ENCODE results near the gene ACTR3.

The ACTR3 gene

GRCh38 chr2:113876503-113877387, 13.1 kb upstream of the ACTR3 start:
- peak; percentile 91 for DNase-seq

DNA sequence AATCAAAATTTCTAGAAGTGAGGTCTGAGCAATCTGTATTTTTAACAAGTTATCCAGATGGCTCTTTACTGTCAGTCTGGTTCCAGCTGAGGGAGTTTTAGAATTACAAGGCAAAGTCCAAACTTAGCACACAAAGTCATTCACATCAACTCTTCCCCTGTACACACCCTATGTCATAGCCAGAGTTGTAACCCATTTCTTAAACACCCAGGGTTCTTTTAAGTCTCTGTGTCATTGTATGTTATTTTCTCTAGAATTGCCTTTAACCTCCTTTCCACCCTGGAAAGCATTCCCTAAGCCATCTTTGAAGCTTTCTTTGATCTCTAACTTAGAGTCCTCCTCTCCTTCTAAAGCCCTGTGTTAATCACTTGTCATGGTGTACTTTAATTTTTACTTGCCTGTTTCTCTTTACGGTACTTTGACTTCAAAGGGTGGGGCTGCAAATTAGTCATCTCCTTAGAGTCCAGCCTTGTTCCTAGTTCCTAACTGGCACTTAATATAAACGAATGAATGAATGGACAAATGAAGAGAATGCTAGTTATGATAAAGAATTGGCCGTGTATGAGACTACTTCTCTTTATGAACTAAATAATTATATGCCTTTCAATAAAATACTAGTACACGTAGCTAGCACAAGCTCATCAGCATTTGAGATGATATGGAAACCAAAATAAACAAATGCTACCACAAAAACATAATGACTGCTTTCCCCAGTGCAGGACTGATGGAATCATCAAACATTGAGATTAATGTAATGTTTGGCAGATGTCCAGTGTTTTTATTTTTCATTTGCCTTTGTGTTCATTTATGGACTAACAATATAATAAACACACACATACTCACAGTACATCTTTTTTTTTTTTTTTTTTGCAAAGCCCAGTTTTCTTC, 11.9 kb upstream of the ACTR3 start:
- DNase-seq = no peak

DNA sequence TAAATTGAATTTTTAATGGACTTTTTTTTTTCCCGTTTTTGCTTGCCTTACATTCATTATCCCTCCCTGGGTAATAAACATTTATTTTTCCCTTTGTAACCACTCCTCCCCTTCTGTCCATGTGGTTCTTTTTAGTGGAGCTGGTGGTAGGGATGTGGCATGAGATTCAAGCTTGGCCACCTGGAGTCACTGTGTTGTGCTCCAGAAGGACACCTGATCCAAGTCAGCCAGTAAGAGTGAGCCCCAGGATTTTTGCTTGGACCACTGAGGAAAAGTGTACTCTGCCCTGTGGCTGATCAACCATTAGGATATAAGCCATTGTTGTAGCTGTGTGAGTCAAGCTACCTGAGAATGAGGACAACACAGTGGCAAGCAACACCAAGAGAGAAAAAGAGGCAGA, 11.1 kb upstream of the ACTR3 start:
- no peak for DNase-seq

- no peak for DNase-seq
Observed at GRCh38 chr2:113879457-113879856, 10.4 kb upstream of the ACTR3 start.

DNA sequence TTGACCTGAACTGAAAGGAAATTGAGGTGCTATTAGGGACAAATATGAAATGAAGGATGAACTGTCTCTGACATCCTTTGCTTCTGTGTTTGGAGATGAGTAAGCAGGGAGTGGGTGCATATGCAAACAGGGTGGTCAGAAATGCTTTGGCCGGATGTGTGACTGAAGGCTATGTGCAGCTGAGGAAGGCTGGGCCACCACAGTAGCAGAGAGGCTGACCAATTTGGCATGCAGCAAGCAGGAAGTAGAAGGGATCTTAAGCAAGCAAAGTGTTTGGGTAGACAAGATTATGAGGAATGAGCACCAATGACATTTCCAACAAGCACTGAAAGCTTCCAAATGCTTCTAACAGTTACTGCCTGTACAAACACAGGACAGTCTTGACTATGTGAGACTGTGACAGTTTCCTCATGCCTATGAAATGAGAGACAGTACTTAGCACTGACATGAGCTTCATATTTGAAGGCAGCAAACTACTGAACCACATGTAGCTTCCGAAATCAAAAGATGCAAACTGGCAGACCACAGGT, 3.3 kb upstream of the ACTR3 start:
- peak; percentile 52 for DNase-seq

- no peak for DNase-seq
Observed at GRCh38 chr2:113887009-113887792, 2.7 kb upstream of the ACTR3 start.

DNA sequence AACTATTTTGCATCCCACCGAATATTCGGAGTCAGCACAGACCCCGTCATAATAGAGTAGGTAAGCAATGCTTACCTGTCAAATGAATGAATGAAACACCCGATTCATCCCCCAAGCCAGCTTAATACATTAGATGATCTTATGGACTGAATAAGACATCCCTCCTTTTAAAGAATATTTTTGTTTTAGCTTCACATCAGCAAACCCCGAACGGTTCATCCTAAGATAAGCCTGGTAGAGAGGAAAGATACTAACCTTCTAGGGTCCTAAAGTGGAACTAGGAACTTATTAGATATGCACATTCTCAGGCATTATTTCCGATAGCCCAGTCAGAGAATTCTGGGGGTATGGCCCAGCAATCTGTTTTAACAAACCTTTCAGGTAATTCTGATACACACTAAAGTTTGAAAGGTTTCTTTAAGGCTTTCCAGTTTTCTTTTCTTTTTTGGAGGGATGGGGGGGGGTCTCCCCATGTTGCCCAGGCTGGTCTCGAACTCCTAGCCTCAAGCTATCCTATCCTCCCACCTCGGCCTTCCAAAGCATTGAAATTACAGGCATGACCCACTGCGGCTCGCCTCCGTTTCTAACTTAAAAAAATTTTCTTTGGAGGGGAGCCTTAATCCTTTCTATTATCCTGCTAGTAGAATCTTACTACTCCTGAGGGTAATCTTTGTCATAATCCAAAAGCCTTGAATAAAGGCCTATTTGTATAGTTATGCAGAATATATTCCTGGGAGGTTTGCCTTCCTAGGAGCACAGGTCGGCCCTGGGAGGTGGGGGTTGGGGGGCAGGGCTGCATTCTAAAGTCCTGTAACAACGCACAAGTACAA, 1.0 kb upstream of the ACTR3 start:
- no peak for DNase-seq

DNA sequence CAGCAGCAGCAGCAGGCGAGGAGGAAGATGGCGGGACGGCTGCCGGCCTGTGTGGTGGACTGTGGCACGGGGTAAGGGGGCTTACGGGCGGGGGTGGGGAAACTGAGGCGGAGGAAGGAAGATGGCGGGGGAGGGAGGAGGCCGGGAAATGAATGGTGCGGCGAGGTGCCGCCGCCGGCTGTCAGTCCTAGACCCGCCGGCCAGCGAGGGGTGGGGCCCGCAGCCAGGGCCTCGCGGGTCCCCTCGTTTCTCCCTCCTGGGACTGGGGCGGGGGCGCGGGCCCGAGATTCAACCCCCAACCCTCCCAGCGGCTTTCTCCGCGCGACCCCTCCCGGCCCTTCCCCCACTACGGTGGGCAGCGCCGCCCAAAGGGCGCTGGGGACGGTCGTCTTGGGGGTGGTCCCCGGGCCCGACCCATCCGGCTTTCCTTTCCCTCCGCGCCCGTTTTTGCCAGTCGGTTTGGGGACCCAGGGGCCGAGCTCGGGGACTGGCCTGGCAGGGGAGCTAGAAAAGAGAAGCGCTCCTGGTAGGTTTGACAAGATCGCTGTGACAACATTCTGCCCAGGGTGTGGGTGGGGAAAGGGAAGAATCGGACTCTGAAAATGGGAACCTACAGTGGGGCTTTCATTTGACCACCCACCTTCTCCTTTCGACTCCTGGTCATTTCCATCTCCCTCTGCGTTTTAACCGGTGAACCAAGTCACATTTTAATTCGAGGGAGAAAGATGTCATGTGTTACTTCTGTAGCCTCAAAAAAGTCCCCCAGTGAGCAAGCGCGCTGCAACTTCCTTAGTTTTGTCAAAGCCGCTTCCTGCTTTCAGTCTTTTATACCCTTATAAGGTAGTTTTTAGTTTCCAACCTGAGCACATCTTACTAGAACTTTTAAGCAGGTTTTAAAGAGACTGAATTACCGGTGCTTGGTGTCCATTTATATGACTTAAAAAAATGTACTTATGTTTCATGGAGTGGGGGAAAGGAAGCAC, 655 bp downstream of the ACTR3 start:
- DNase-seq = peak; percentile 80

- no peak for DNase-seq
Observed at GRCh38 chr2:113891265-113891959, 1.5 kb downstream of the ACTR3 start.

DNA sequence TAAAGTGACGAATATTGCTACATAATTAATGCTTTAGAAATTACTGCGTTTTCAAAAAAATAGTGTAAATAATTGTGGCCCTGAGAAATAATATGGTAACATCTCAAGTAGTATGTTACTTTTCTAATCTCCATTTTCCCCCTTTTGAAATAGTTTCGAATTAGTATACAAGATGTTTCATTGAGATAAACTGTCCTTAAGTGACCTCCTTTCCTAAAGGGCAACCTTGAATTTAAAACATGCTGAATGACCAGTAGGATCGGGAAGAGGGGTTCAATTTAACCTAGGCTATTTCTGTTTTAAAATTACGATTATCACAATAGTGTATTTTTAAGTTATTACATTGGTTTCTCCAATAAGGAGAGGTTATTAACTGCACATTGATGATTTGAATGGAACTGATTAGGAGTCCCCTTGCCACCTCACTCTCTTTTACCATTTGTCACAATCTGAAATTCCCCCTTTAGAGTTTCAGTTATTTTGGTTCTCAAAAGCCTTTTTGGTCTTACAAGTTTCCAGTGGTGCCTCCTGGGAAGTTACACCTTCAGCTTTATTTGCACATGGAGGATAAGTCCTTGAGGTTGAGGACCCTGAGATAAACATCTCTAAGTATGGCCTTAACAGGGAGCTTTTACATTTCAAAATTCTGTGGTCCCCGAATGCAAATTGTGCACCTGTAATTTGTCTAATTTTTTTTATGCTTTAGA, 2.3 kb downstream of the ACTR3 start:
- no peak for DNase-seq

- DNase-seq = no peak
Observed at GRCh38 chr2:113894156-113894743, 4.4 kb downstream of the ACTR3 start.

DNA sequence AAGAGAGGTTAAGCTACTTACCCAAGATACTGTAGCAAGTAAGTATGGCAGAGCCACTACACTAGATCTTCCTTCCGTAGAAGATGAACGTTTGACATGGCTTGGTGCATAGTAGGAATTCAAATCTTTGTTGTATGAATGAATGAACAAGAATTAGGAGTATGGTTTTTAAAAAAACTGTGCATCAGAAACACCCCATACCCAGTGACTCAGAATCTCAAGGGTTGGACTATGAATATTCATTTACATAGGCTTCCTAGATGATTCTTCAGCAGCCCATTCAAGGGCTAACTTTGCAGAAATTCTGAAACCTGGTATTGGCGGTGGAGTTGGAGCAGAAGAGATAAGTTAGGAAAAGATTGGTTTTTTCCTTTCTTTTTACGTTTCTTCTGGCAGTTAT, 5.4 kb downstream of the ACTR3 start:
- DNase-seq = no peak

GRCh38 chr2:113895819-113896563, 6.1 kb downstream of the ACTR3 start:
- no peak for DNase-seq

GRCh38 chr2:113896791-113897190, 6.9 kb downstream of the ACTR3 start:
- DNase-seq = no peak

DNA sequence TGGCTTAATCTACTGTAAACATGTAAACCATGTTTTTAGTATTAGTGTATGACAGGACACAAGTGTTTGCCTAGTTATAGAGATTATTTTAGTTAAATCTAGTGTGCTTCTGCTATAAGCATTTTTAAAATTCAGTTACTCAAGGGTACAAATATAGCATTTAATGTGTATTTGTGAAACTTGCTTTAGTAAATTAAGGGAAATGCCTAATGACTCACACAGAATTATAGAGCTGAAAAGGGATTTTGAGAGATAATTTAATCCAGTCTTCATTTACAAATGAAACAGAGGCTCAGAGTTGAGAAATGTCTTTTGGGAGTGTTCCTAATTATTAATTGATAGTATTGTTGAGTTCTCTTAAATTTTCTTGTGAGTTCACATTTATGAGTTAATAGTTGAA, 8.2 kb downstream of the ACTR3 start:
- no peak for DNase-seq

DNA sequence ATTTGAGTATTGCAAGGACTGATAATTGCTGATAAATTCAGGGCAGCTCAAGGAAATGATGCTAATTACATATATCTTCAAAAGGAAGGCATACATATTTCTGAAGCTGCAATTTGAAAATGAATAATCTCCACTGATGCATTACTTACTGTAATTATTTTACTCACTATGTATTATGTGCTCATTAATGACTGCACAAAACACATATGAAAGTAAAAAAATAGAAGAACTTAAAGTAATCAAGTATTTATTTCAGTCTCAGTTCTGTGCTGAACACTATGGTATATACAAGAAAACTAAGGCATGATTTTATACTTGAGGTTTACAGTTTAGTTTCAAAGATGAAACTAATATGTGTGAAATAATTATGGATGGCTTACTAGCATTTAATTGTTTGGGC, 9.3 kb downstream of the ACTR3 start:
- no peak for DNase-seq

DNA sequence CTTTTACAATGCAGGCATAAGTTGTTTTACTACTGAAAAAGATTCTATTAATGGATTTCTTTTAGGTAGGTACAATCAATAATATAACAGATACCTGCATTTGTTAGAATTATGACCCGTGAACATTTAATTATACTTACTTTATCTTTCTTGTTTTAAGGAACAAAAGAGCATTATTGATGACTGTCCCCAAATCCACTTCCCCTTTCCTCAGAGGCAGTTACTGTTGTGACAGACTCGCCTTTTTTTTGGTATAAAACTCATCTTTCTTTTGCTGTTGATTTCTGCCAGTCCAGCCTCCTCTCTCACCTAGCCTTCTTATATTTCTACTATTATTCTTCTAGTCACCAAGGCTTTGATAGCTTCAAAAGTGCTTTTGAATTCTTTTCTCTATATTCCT, 12.1 kb downstream of the ACTR3 start:
- DNase-seq = no peak

DNA sequence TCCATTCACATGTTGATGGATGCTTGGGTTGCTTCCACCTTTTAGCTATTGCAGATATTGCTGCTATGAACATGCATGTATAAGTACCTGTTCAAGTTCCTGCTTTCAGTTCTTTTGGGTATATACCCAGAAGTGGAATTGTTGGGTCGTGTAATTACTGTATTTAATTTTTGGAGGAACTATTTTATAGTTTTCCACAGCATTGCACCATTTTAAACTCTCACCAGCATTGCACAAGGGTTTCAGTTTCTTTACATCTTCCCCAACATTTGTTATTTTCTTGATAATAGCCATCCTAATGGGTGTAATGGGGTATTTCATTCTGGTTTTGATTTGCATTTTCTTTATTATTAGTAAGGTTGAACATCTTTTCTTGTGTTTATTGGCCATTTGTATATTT, 16.0 kb downstream of the ACTR3 start:
- no peak for DNase-seq

Data from stimulated activated CD4-positive, alpha-beta T cell treated with anti-CD3 and anti-CD28 coated beads, Interleukin-1b, Interleukin-23, amount 100 ng/mL, for 48 hours (primary cell).